SU-DHL-6 (cell line): Measurements from ENCODE around the gene EPB41L4B.

Experiments
- H2AFZ ChIP-seq: fragments of 200-600 bp; sonication (generic); 2 replicates; pipeline ENCODE4 v1.6.1; 2014; ENCODE audit warnings: low read depth, mild to moderate bottlenecking, moderate library complexity, mixed read lengths, antibody characterized with exemption, low read length; ENCODE audit not compliant: severe bottlenecking
- H3F3A ChIP-seq: fragments of 200-600 bp; shearing (Covaris generic); 2 replicates; pipeline ENCODE4 v1.6.0; 2016; ENCODE audit warnings: antibody characterized with exemption, mild to moderate bottlenecking; ENCODE audit not compliant: insufficient read depth
- H3K27ac ChIP-seq: fragments of 200-600 bp; sonication (generic); 2 replicates; pipeline ENCODE4 v1.5.1; 2016; ENCODE audit warnings: low read depth, mild to moderate bottlenecking, low read length, moderate library complexity, mixed read lengths
- H3K27me3 ChIP-seq: fragments of 200-600 bp; sonication (generic), shearing (Covaris generic); 2 replicates; pipeline ENCODE4 v1.6.0; 2014; ENCODE audit warnings: mild to moderate bottlenecking, low read length
- H3K36me3 ChIP-seq: fragments of 200-600 bp; sonication (generic); 2 replicates; pipeline ENCODE4 v1.6.1; 2014; ENCODE audit warnings: mild to moderate bottlenecking, low read length, mixed read lengths
- H3K4me2 ChIP-seq: fragments of 300-600, 200-600 bp; shearing (Covaris generic), sonication (generic); 2 replicates; pipeline ENCODE4 v1.6.0; 2014; ENCODE audit warnings: low read length, low read depth, mild to moderate bottlenecking; ENCODE audit not compliant: poor library complexity, severe bottlenecking
- H3K4me3 ChIP-seq: fragments of 200-600 bp; sonication (generic); 2 replicates; pipeline ENCODE4 v1.5.1; 2014; ENCODE audit warnings: antibody characterized with exemption, low read length, mild to moderate bottlenecking, mixed read lengths; ENCODE audit not compliant: insufficient read depth, poor library complexity, severe bottlenecking
- H3K79me2 ChIP-seq: fragments of 200-600 bp; sonication (generic); 2 replicates; pipeline ENCODE4 v1.6.1; 2014; ENCODE audit warnings: mild to moderate bottlenecking, low read length, moderate library complexity; ENCODE audit not compliant: insufficient read depth
- H3K9ac ChIP-seq: fragments of 200-600 bp; sonication (generic); 2 replicates; pipeline ENCODE4 v1.7.0; 2014; ENCODE audit warnings: mild to moderate bottlenecking, low read length
- H3K9me2 ChIP-seq: fragments of 200-600 bp; sonication (generic); replicated peaks from 2 replicates; pipeline ENCODE4 v1.6.1; 2014; ENCODE audit warnings: low read length; ENCODE audit not compliant: insufficient read depth
- H3K9me3 ChIP-seq: fragments of 200-600 bp; sonication (generic); 2 replicates; pipeline ENCODE4 v1.6.1; 2014; ENCODE audit warnings: low read length, mixed read lengths; ENCODE audit not compliant: insufficient read depth
- H4K20me1 ChIP-seq: fragments of 200-600 bp; sonication (generic); 2 replicates; pipeline ENCODE4 v1.6.1; 2014; ENCODE audit warnings: low read depth, mild to moderate bottlenecking, antibody characterized with exemption, low read length, moderate library complexity, mixed read lengths
- CTCF ChIP-seq: fragments of 200-600 bp; sonication (generic); IDR thresholded peaks from one replicate; pipeline ENCODE4 v1.5.1; 2017; ENCODE audit warnings: antibody characterized with exemption, mild to moderate bottlenecking, low read length, moderate library complexity; ENCODE audit not compliant: insufficient read depth, poor library complexity, severe bottlenecking
- EZH2phosphoT487 ChIP-seq: fragments of 200-600 bp; sonication (generic), shearing (Covaris generic); conservative IDR thresholded peaks from 2 replicates; pipeline ENCODE4 v1.6.1; 2018; ENCODE audit warnings: mild to moderate bottlenecking, antibody characterized with exemption, low read length, moderate library complexity, mixed read lengths

Gene EPB41L4B

GRCh38 chr9:109267555-109267954 lies 53.3 kb downstream of the EPB41L4B start:
- Histone ChIP-seq H3K9me3 (peaks cover 10% of the 10 kb centered on the region; the same call in 1 of the 2 replicates), H3K79me2 (no peaks in the 10 kb centered on the region), H3K27ac (no peak overlapping the region), H2AFZ (no peak overlapping the region), H3F3A (no peaks in the 10 kb centered on the region), H3K4me2 (no peak overlapping the region), H3K9ac (no peak overlapping the region), H3K36me3 (no peaks in the 10 kb centered on the region), H3K9me2 (no peaks in the 10 kb centered on the region), H3K4me3 (no peak overlapping the region), H4K20me1 (no peaks in the 10 kb centered on the region), H3K27me3 (no peaks in the 10 kb centered on the region)
- TF ChIP-seq CTCF (no peak), EZH2phosphoT487 (no peak)

GRCh38 chr9:109264877-109265587 lies 55.8 kb downstream of the EPB41L4B start:
- Histone ChIP-seq H3K9me2 (no peaks in the 10 kb centered on the region), H3K27ac (no peak overlapping the region), H3K4me2 (no peak overlapping the region), H4K20me1 (no peaks in the 10 kb centered on the region), H3K9me3 (peaks cover 10% of the 10 kb centered on the region; the same call in 1 of the 2 replicates), H2AFZ (no peak overlapping the region), H3K79me2 (no peaks in the 10 kb centered on the region), H3K9ac (no peak overlapping the region), H3K4me3 (no peak overlapping the region), H3K36me3 (no peaks in the 10 kb centered on the region), H3K27me3 (no peaks in the 10 kb centered on the region), H3F3A (no peaks in the 10 kb centered on the region)
- no peak for TF ChIP-seq EZH2phosphoT487
- TF ChIP-seq CTCF: no peak

- Histone ChIP-seq H3K27me3 (no peaks in the 10 kb centered on the region), H3K4me2 (no peak overlapping the region), H3K4me3 (no peak overlapping the region), H3K9me2 (no peaks in the 10 kb centered on the region), H2AFZ (no peak overlapping the region), H3K9ac (no peak overlapping the region), H3K27ac (no peak overlapping the region), H3F3A (no peaks in the 10 kb centered on the region), H4K20me1 (no peaks in the 10 kb centered on the region), H3K9me3 (peaks cover 10% of the 10 kb centered on the region; the same call in 1 of the 2 replicates), H3K36me3 (no peaks in the 10 kb centered on the region), H3K79me2 (no peaks in the 10 kb centered on the region)
- TF ChIP-seq CTCF (no peak), EZH2phosphoT487 (no peak)
Observed at GRCh38 chr9:109263358-109263757, 57.5 kb downstream of the EPB41L4B start.
